GM12874 (cell line): ENCODE results near the gene YPEL2.

Source experiments
- CTCF ChIP-seq: IDR thresholded peaks from 2 replicates; pipeline ENCODE4 v1.5.1; 2011; ENCODE audit warnings: low read depth, mild to moderate bottlenecking, control low read depth, low read length, moderate library complexity; ENCODE audit not compliant: insufficient read depth

Gene YPEL2

GRCh38 chr17:59346341-59346740 lies 14.9 kb downstream of the YPEL2 start:
- TF ChIP-seq CTCF = no peak

- no peak for TF ChIP-seq CTCF
Observed at GRCh38 chr17:59346876-59347407, 15.5 kb downstream of the YPEL2 start.

GRCh38 chr17:59347975-59348391 lies 16.5 kb downstream of the YPEL2 start:
- no peak for TF ChIP-seq CTCF

- no peak for TF ChIP-seq CTCF
Observed at GRCh38 chr17:59349178-59349577, 17.7 kb downstream of the YPEL2 start.

GRCh38 chr17:59353106-59353854 lies 21.8 kb downstream of the YPEL2 start:
- TF ChIP-seq CTCF = no peak

GRCh38 chr17:59353936-59354755 lies 22.7 kb downstream of the YPEL2 start:
- TF ChIP-seq CTCF = no peak

GRCh38 chr17:59355030-59355701 lies 23.7 kb downstream of the YPEL2 start:
- no peak for TF ChIP-seq CTCF
